NCI-H2227 (cell line): ENCODE measurements around the gene HSPA5.
"Not testable (repeated sequence)": the region's sequence is repeated elsewhere in the genome, so short reads cannot be mapped to it uniquely, and the experiment has no call there.

Experiments
- DNase-seq: peaks from one replicate; lab custom pipeline; 2025; ENCODE audit not compliant: unreplicated experiment; lab: John Stamatoyannopoulos, UW

Gene HSPA5

GRCh38 chr9:125194466-125194865, 46.7 kb downstream of the HSPA5 start:
- DNase-seq = not testable (repeated sequence)

GRCh38 chr9:125190361-125190801, 50.8 kb downstream of the HSPA5 start:
- peak; percentile 5 for DNase-seq

- peak; percentile 96 for DNase-seq
These were observed 51.5 kb downstream of the HSPA5 start, which contains the start of gene PPP6C for GRCh38 chr9:125189361-125190289. TSS of gene PPP6C (minus strand) at chr9:125189803. CDS start at chr9:125189718, 85 bp downstream.

- peak; percentile 23 for DNase-seq
These were observed 52.2 kb downstream of the HSPA5 start for GRCh38 chr9:125189011-125189360.
